ENCODE results near the gene OPRPN. TPM values are rescaled to one million over a fixed set of nuclear protein-coding genes. Genes with fewer than 3 reads are reported as not detected.

The OPRPN gene
- total and polyA plus RNA-seq, 8 donors = not detected

GRCh38 chr4:70382691-70383181, 15.0 kb upstream of the OPRPN start, which contains the start of gene SMR3B:
TSS of gene SMR3B (plus strand) at chr4:70383131. CDS start at chr4:70384511, 1,380 bp downstream.
- no peaks in the 10 kb centered on the region for H3K4me1 ChIP-seq
- TF ChIP-seq CTCF (IDR thresholded peaks at IDR 0.05) = no peak
- no peak within 1 kb of the TSS for H3K27ac ChIP-seq
- 61 to 72% methylated on average over 5 of the region's 5 CpGs for WGBS, 2 donors
- no peaks in the 10 kb centered on the region for H3K36me3 ChIP-seq
- no peak for FAIRE-seq
- no peak for DNase-seq
- no peaks in the 10 kb centered on the region for H3K27me3 ChIP-seq
- no peaks in the 10 kb centered on the region for H3K9me3 ChIP-seq
- H3K4me3 ChIP-seq = no peak within 1 kb of the TSS
- intact Hi-C loops (cut with DNase I) = no loop called here
- ATAC-seq = no peak

- ATAC-seq (no peak), DNase-seq (no peak), FAIRE-seq (no peak)
- Histone ChIP-seq H3K27ac (no peak overlapping the region), H3K9me3 (no peaks in the 10 kb centered on the region), H3K4me1 (no peaks in the 10 kb centered on the region), H3K4me3 (no peak overlapping the region), H3K27me3 (no peaks in the 10 kb centered on the region), H3K36me3 (no peaks in the 10 kb centered on the region)
- intact Hi-C loops (cut with DNase I) = no loop called here
- TF ChIP-seq CTCF (IDR thresholded peaks at IDR 0.05) = no peak
- 37 to 55% methylated on average over 2 of the region's 2 CpGs for WGBS, 2 donors
Measured at GRCh38 chr4:70392057-70392776, 5.5 kb upstream of the OPRPN start.

- ATAC-seq = no peak
- Histone ChIP-seq H3K27me3 (no peaks in the 10 kb centered on the region), H3K4me1 (no peaks in the 10 kb centered on the region), H3K9me3 (no peaks in the 10 kb centered on the region), H3K36me3 (no peaks in the 10 kb centered on the region), H3K27ac (no peak overlapping the region), H3K4me3 (no peak overlapping the region)
- no peak for DNase-seq
- intact Hi-C loops (cut with DNase I) = no loop called here
- 84 to 92% methylated on average over 1 of the region's 1 CpG for WGBS, 2 donors
- TF ChIP-seq CTCF (IDR thresholded peaks at IDR 0.05) = no peak
- no peak for FAIRE-seq
Measured at GRCh38 chr4:70399319-70399718, 1.6 kb downstream of the OPRPN start.

GRCh38 chr4:70402762-70403161, 5.0 kb downstream of the OPRPN start:
- TF ChIP-seq CTCF (IDR thresholded peaks at IDR 0.05) = no peak
- Histone ChIP-seq H3K36me3 (no peaks in the 10 kb centered on the region), H3K4me3 (no peak overlapping the region), H3K27ac (no peak overlapping the region), H3K9me3 (no peaks in the 10 kb centered on the region), H3K27me3 (no peaks in the 10 kb centered on the region), H3K4me1 (no peaks in the 10 kb centered on the region)
- no peak for ATAC-seq
- WGBS, 2 donors = 68 to 72% methylated on average over 1 of the region's 1 CpG
- DNase-seq = no peak
- intact Hi-C loops (cut with DNase I) = no loop called here
- no peak for FAIRE-seq

- DNase-seq (no peak), FAIRE-seq (no peak), ATAC-seq (no peak)
- intact Hi-C loops (cut with DNase I) = no loop called here
- no peak overlapping the region for H3K4me3 ChIP-seq
- 47 to 53% methylated on average over 6 of the region's 6 CpGs for WGBS, 2 donors
- H3K4me1 ChIP-seq = no peaks in the 10 kb centered on the region
- no peaks in the 10 kb centered on the region for H3K36me3 ChIP-seq
- TF ChIP-seq CTCF (IDR thresholded peaks at IDR 0.05) = no peak
- H3K27ac ChIP-seq = no peak overlapping the region
- no peaks in the 10 kb centered on the region for H3K27me3 ChIP-seq
- no peaks in the 10 kb centered on the region for H3K9me3 ChIP-seq
Measured at GRCh38 chr4:70405765-70406164, 8.0 kb downstream of the OPRPN start.
